T-helper 2 cell treated with Interferon-gamma antibody and Interleukin-4, amounts not matched to agents 100 ng/mL and 5 ng/mL, for 36 hours (primary cell): ENCODE measurements around the gene SLC45A3. TPM values are rescaled to one million over a fixed set of nuclear protein-coding genes. Genes with fewer than 3 reads are reported as not detected.

Source experiments
- intact Hi-C: fragments of 100-400 bp; cut with micrococcal nuclease; formaldehyde crosslinking; loops from one replicate; pipeline ENCODE4 v1.15.1; 2023
- total RNA-seq: library from RNA; stranded (reverse); gene quantifications from 2 replicates; pipeline ENCODE4 v1.2.3, GENCODE V29; 2022

SLC45A3 gene
- total RNA-seq, 1 donor from 2014 or later, result 0.23 TPM

GRCh38 chr1:205669341-205670149 lies 10.8 kb downstream of the SLC45A3 start:
- intact Hi-C loops, result no loop called here

DNA sequence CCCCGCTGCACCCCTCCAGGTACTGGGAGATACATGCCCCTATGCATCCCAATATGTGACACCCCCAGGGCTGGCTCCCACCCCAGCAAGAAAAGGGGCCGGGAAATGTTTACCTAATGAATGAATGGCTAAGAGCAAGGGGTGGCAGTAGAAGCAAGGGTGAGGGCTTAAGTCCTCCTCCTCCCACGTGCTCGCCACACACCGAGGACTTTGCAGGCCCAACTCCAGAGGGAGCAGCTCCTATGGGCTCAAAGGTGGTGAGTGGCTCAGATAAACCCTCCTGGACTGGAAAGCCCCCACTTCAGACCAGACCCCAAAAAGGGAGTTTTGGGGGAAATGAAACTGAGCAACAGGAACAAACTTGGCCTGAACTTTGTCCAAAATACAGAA lies 11.4 kb downstream of the SLC45A3 start:
- intact Hi-C loops, result no loop called here

DNA sequence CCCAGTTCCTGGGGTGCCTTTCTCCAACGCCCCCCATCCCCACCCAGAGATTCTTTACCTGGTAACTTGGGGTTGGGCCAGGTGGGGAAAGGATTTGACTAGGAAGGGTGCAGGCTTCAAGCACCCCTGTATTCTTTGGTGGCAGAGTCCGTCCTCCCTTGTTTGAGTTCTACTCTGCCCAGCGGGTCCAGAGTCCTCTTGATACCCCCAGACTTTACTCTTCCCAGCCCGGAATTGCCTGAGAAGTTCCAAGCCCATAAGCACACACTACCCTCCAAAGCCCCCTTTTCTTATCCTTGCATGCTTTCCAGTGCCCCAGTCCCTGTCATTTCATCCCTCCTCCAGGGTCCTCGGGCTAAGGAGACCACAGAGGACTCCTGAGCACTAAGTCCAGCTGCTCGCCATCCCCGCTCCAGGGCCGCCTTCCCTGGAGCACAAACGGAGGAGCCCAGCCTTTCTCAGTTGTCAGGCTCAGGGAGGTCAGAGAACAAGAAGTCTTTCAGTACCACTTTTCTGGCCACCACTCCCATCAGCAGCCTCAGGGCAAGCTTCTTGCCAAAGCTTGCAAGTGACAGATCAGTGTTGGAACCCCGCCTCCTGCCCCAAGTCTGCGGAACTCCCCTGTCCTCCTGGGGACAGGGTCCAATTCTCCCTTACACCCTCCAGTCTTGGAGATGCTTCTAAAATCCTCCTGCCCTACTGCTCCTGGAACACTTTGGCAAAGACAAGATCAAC lies 12.2 kb downstream of the SLC45A3 start:
- intact Hi-C loops, result no loop called here

GRCh38 chr1:205666372-205667166 lies 13.7 kb downstream of the SLC45A3 start:
- intact Hi-C loops, result no loop called here

- intact Hi-C loops, result no loop called here
Measured at GRCh38 chr1:205665201-205666045, 14.9 kb downstream of the SLC45A3 start.

GRCh38 chr1:205664399-205665017 lies 15.8 kb downstream of the SLC45A3 start:
- intact Hi-C loops, result no loop called here

DNA sequence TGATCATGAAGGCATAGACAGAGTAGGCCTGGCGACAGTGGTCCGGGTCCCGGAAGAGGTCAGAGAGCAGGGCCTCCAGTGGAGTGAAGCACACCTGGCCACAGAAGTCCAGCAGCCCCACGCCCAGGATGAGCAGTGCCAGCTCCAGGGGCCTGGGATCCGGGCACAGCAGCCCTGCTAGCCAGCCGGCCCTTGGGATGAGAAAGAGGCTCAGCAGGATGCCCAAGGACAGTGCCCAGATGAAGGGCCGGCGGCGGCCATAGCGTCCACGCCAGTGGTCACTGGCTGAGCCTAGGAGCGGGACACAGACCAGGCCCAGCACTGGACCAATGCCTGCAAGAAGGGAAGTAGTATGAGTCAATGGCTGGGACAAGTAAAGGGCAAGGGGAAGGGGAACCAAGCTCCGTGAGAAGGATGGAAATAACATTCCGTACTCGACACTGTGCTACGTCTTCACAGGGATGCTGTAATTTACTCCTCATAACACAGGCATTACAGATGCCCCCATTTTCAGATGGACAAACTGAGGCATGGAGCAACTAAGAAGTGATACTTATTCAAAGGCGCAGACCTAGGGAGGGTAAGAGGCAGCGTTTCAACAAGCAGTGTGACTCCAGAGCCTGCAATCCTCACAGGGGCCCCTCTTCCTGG lies 16.9 kb downstream of the SLC45A3 start:
- intact Hi-C loops, result no loop called here

- intact Hi-C loops, result no loop called here
Measured at GRCh38 chr1:205662791-205663190, 17.5 kb downstream of the SLC45A3 start.

- intact Hi-C loops, result no loop called here
Measured at GRCh38 chr1:205662135-205662738, 18.1 kb downstream of the SLC45A3 start.

DNA sequence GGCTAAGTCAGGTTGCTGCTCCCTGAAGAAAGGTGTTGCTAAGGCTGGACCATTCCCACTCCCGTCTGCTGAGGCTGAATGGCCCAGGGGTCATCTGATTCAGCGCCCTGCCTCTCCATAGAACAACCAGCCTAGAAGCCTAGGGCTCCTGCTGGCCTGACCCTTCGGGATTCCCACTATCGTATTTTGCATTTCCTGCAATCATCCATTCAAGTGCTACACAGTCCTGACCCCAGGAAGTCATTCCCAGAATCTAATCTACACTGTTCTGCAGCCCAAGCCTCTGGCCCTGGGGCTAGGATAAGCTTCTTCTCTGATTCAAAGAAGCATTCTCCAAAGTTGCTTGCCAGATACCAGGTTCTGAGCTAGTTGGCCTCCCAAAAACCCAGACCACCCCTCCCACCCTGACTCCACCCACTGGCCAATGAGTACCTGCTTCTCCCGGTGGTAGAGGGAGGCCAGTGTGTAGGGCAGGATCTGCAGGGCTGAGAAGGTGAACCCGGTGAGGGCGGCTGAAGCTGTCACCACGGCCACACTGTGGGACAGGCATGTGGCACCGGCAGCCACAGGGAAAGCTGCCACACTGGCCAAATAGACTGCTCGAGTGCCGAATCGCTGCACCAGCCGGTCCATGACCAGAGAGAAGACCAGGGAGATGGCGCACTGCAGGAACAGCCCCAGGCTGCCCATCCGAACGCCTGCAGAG lies 18.7 kb downstream of the SLC45A3 start:
- intact Hi-C loops, result no loop called here

DNA sequence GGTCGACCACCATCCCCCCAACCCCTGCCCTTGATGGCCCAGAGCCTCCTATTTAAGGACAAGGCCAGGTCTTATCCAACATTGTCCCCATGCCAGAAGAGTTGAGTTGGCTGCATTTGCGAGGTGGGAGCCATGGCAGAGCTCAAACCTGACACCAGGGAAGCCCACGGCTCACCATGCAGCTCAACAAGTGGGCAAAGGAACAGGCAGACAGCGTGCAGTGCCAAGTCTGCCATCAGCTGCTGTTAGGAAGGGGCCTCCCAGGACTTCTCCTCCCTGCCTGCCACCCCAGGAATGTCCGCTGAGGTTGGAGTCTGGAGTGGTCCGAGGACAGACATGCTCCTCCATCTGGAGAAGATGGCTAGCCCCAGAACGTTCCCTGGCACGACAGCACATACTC lies 19.9 kb downstream of the SLC45A3 start:
- intact Hi-C loops, result no loop called here

- intact Hi-C loops, result loop anchor here (1.0 to 2.0 kb wide), 3 partner anchors 52 to 260 kb away; no protein-coding TSS in a partner anchor
Measured at GRCh38 chr1:205658943-205659581, 21.2 kb downstream of the SLC45A3 start.

DNA sequence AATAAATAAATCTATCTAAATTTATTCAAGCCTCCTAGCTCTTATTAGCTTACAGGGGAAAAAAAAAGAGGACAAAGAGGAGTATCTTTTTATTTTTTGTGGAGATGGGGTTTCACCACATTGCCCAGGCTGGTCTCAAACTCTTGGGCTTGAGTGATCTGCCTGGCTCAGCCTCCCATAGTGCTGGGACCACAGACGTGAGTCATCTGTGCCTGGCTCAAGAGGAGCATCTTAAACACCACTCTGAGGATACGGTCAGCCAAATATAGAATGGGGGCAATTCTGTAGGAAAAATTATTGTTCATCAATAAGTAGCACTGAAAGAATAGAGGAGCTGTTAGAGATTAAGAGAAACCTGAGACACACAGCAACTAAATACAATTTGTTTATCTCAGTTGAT lies 24.1 kb downstream of the SLC45A3 start:
- intact Hi-C loops, result no loop called here

DNA sequence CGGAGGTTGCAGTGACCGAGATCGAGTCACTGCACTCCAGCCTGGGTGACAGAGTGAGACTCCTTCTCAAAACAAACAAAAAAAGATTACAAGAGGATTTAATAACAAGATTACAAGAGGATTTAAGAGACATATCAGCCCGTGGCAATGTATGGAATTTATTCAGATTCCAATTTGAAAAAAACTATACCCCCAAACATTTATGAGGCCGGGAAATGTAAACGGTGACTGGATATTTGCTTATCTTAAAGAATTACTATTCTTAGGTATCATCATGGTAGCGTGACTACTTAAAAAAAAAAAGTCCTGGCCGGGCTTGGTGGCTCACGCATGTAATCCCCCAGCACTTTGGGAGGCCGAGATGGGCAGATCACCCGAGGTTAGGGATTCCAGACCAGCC lies 27.3 kb downstream of the SLC45A3 start:
- intact Hi-C loops, result no loop called here

DNA sequence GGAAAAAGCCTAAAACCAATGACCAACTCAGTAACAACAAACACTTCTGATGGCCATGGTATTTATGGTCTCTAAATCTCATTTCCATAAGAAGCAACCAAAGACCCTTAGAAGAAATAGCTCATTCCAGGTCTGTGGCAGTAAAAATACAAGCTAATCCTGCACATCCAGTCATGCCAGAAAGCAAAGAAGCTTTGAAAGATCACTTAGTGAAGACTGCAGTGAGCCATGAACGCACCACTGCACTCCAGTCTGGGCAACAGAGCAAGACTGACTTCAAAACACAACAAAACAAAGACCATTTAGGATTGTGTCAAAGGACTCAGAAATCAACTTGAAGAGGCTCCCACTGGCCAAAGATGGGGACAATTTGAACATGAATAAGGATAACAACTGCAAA lies 30.1 kb downstream of the SLC45A3 start:
- intact Hi-C loops, result no loop called here

- intact Hi-C loops, result no loop called here
Measured at GRCh38 chr1:205645519-205645918, 34.8 kb downstream of the SLC45A3 start.

GRCh38 chr1:205642679-205643307 lies 37.5 kb downstream of the SLC45A3 start:
- intact Hi-C loops, result no loop called here

DNA sequence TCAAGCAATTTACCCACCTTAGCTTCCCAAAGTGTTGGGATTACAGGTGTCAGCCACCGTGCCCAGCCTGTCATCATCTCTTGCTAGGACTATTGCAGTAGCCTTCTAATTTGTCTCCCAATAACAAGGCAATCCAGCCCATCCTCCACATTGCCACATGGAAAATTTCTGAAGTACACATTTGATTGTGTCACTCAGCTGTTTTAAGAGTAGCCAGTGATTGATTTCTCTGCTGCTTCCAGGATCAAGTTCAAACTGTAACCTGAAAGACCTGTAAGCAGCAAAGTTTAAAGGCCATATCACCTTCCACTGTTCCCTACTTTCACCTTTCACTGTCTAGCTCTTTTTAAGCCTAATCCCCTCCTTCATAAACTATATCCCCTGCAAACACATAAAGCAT lies 40.7 kb downstream of the SLC45A3 start:
- intact Hi-C loops, result no loop called here
